ENCODE measurements around the gene BCL2L11.

The BCL2L11 gene

GRCh38 chr2:111117598-111118480 is 2.9 kb upstream of the BCL2L11 start:
- in situ Hi-C loops (cut with MboI; ENCODE audit: low pct_unique_long_range_greater_than_20kb, low sequenced_read_pairs, unreplicated experiment), result loop anchor here (10.0 to 25.0 kb wide), 2 partner anchors 293 to 594 kb away; no protein-coding TSS in a partner anchor
- peak; percentile 22 for DNase-seq (ENCODE audit: low spot score)
- no peak for TF ChIP-seq CTCF (IDR thresholded peaks at IDR 0.05; ENCODE audit: extremely low read depth, insufficient read depth, missing control alignments)

- peak; percentile 22 for DNase-seq (ENCODE audit: low spot score)
- in situ Hi-C loops (cut with MboI; ENCODE audit: low pct_unique_long_range_greater_than_20kb, low sequenced_read_pairs, unreplicated experiment), result loop anchor here (10.0 to 25.0 kb wide), 2 partner anchors 294 to 594 kb away; no protein-coding TSS in a partner anchor
- TF ChIP-seq CTCF (IDR thresholded peaks at IDR 0.05; ENCODE audit: extremely low read depth, insufficient read depth, missing control alignments), result no peak
These were observed 2.2 kb upstream of the BCL2L11 start for GRCh38 chr2:111118481-111118980.

GRCh38 chr2:111118981-111119821 is 1.5 kb upstream of the BCL2L11 start:
- in situ Hi-C loops (cut with MboI; ENCODE audit: low pct_unique_long_range_greater_than_20kb, low sequenced_read_pairs, unreplicated experiment), result loop anchor here (10.0 to 25.0 kb wide), 2 partner anchors 294 to 593 kb away; no protein-coding TSS in a partner anchor
- TF ChIP-seq CTCF (IDR thresholded peaks at IDR 0.05; ENCODE audit: extremely low read depth, insufficient read depth, missing control alignments), result no peak
- no peak for DNase-seq (ENCODE audit: low spot score)

GRCh38 chr2:111119822-111120252 is 877 bp upstream of the BCL2L11 start:
- in situ Hi-C loops (cut with MboI; ENCODE audit: low pct_unique_long_range_greater_than_20kb, low sequenced_read_pairs, unreplicated experiment), result loop anchor here (10.0 to 25.0 kb wide), 2 partner anchors 295 to 592 kb away; no protein-coding TSS in a partner anchor
- no peak for TF ChIP-seq CTCF (IDR thresholded peaks at IDR 0.05; ENCODE audit: extremely low read depth, insufficient read depth, missing control alignments)
- DNase-seq (ENCODE audit: low spot score), result peak; percentile 42

- in situ Hi-C loops (cut with MboI; ENCODE audit: low pct_unique_long_range_greater_than_20kb, low sequenced_read_pairs, unreplicated experiment), result loop anchor here (25.0 kb wide), 1 partner anchor 591 kb away; no protein-coding TSS in a partner anchor
- TF ChIP-seq CTCF (IDR thresholded peaks at IDR 0.05; ENCODE audit: extremely low read depth, insufficient read depth, missing control alignments), result no peak
- DNase-seq (ENCODE audit: low spot score), result peak; percentile 52
These were observed 514 bp downstream of the BCL2L11 start for GRCh38 chr2:111121028-111121827.
